CD1c-positive myeloid dendritic cell (primary cell): Measurements from ENCODE around the gene OR4K17.
"Not testable (repeated sequence)": the region's sequence is repeated elsewhere in the genome, so short reads cannot be mapped to it uniquely, and the experiment has no call there.

Experiments used
- DNase-seq: peaks from one replicate; pipeline ENCODE4 v3.0.0-alpha.2; 2016; ENCODE audit errors: extremely low spot score

OR4K17 gene

GRCh38 chr14:20110438-20110837 is at the start of gene OR4K17:
Gene OR4K17 (plus strand): TSS chr14:20110739. CDS start chr14:20117500, 6,761 bp downstream.
- DNase-seq, result no peak

GRCh38 chr14:20092050-20092449 is 18.5 kb upstream of the OR4K17 start:
- DNase-seq, result no peak

- DNase-seq, result no peak
Measured at GRCh38 chr14:20093442-20093841, 17.1 kb upstream of the OR4K17 start.

GRCh38 chr14:20098926-20099770 is 11.4 kb upstream of the OR4K17 start:
- not testable (repeated sequence) for DNase-seq

- DNase-seq, result no peak
Measured at GRCh38 chr14:20112321-20112720, 1.8 kb downstream of the OR4K17 start.

DNA sequence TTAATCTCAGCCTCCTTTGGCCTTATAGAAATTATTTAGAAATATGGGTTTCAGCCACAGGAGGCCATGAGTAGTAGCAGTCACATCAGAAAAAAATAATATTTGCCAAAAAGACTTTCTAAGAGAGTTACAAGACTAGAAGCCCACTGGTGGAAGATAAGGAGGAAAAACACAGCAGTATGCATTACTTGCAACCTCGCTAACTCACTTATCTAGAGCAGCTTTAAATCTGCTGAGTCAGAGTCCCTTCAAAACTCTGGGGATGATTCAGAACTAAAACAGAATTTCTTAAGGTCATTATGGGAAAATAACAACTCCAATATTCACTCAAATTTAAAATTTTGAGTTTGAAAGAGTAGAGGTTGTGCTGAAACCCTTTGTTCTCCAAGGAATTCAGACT is 6.2 kb downstream of the OR4K17 start:
- no peak for DNase-seq

DNA sequence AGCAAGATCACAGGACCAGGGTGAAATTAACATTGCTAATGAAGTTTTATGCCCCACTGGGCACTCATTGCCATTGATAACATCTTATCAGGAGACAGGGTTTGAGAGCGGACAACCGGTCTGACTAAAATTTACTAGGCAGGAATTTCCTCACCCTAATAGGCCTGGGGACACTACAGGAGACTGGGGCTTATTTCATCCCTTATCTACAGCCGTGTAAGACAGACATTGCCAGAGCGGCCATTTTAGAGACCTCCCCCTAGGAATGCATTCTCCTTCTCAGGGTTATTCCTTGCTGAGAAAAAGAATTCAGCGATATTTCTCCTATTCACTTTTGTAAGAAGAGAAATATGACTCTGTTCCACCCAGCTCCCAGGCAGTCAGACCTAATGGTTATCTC is 8.3 kb downstream of the OR4K17 start:
- DNase-seq, result no peak

DNA sequence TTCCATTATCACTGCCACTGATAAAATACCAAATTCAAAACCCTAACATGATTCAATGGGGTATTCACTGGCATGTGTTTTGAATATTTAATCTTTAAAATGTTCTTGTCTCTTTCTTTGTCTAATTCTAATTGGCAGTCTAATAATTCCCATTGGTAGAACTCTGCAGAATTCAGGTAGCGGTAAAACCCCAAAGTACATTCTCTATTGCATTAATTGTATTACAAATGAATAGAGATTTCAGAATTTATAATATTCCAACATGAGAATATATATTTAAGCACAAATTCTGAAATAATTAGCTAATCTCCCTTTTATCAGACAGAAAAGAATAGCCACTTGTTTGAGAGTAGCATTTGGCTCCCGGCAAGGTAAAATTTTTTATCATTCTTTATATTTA is 28.0 kb downstream of the OR4K17 start, which contains the start of gene OR4N5:
Gene OR4N5, plus strand, starts transcription at position 301 of the 400 bp plus-strand sequence. CDS start 4,916 bp downstream, outside the sequence.
- DNase-seq, result no peak

- no peak for DNase-seq
Measured at GRCh38 chr14:20143911-20144310, 33.4 kb downstream of the OR4K17 start.

DNA sequence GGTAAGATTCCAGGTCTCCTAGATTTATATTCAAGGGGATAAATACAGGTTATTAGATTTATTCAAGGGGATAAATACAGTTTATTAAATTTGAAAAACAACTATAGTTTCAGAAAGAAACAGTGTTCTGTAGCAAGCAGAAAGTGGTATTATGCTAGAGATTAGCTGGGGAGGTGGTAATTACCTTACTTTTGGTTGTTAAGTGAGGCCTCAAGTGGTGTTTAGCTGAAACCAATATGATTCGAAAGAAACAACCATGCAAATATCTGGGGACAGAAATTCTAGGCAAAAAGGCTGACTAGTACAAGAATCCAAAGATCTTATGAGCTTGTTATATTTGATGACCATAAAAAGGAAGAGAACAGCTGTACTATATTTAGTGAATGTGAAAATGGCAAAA is 34.3 kb downstream of the OR4K17 start:
- DNase-seq, result no peak

DNA sequence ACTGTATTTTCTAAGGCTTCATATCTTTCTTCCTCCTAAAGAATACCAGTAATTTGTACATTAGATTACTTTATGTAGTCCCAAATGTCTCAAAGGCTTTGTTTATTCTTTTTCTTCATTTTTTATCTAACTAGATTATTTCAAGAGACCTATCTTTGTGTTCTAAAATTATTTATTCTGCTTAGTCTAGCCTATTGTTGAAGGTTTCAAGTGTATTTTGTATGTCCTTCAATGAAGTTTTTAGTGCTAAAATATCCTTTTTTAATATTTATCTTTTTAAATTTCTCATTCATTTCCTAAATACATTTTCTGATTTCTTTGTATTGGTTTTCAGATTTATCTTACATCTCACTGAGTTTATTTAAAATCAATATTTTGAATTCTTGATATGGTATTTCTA is 53.9 kb downstream of the OR4K17 start:
- DNase-seq, result no peak

GRCh38 chr14:20167091-20167490 is 56.6 kb downstream of the OR4K17 start:
- DNase-seq, result no peak

- not testable (repeated sequence) for DNase-seq
Measured at GRCh38 chr14:20169852-20170251, 59.3 kb downstream of the OR4K17 start.
